Skeletal muscle tissue (tissue), 4 donors: ENCODE results near the gene ARHGAP31. TPM values are rescaled to one million over a fixed set of nuclear protein-coding genes. Genes with fewer than 3 reads are reported as not detected.

ENCODE experiments used
- H3K27ac ChIP-seq: one replicate; pipeline ENCODE4 v1.7.0; 2013; ENCODE audit warnings: mild to moderate bottlenecking, low read depth, low read length, inconsistent platforms
- H3K27me3 ChIP-seq, 3 donors: one replicate each; pipeline ENCODE4 v1.7.0; 2013; ENCODE audit warnings: low read length in 3 of 3; ENCODE audit not compliant: control insufficient read depth in 3 of 3, insufficient read depth in 3 of 3
- H3K36me3 ChIP-seq, 3 donors: one replicate each; pipeline ENCODE4 v1.7.0; 2013; ENCODE audit warnings: low read length in 3 of 3; ENCODE audit not compliant: control insufficient read depth in 3 of 3, insufficient read depth in 3 of 3
- H3K4me1 ChIP-seq, 3 donors: one replicate each; pipeline ENCODE4 v1.7.0; 2013; ENCODE audit warnings: low read length in 3 of 3, mild to moderate bottlenecking in 3 of 3; ENCODE audit not compliant: control insufficient read depth in 3 of 3, insufficient read depth in 3 of 3
- H3K4me3 ChIP-seq, 3 donors: one replicate each; pipeline ENCODE4 v1.7.0; 2013; ENCODE audit warnings: low read length in 3 of 3
- H3K9ac ChIP-seq, 3 donors: one replicate each; pipeline ENCODE4 v1.7.0; 2013; ENCODE audit warnings: low read length in 3 of 3, mild to moderate bottlenecking in 3 of 3, moderate library complexity in 2 of 3, low read depth in 1 of 3
- H3K9me3 ChIP-seq, 3 donors: one replicate each; pipeline ENCODE4 v1.7.0; 2013; ENCODE audit warnings: low read length in 3 of 3; ENCODE audit not compliant: control insufficient read depth in 3 of 3
- total RNA-seq: library from RNA; depleted of rRNA; stranded (reverse); fragments of >200 nt; gene quantifications from one replicate; pipeline ENCODE4 v1.2.3, GENCODE V29; 2014
- donor health status: Osteomylitis.

The ARHGAP31 gene
- total RNA-seq, 1 donor from 2014 or later, result 9.4 TPM

- no peaks in the 10 kb centered on the region for H3K9me3 ChIP-seq
- H3K27ac ChIP-seq, result peak overlapping the region; percentile 76
- peak overlapping the region; percentile 82 to 91 (median 87) for H3K4me3 ChIP-seq
- H3K27me3 ChIP-seq, result no peaks in the 10 kb centered on the region
- H3K9ac ChIP-seq, result peak overlapping the region; percentile 80 to 84 (median 83)
- H3K36me3 ChIP-seq, result peaks cover 0 to 3% (median 0%) of the 10 kb centered on the region in 3 donors
- peaks cover 10 to 29% (median 10%) of the 10 kb centered on the region in 3 donors for H3K4me1 ChIP-seq
Observed at GRCh38 chr3:119294696-119295671, 801 bp downstream of the ARHGAP31 start.

- no peaks in the 10 kb centered on the region for H3K27me3 ChIP-seq
- H3K36me3 ChIP-seq, result peaks cover 0 to 3% (median 0%) of the 10 kb centered on the region in 3 donors
- peaks cover 10 to 32% (median 10%) of the 10 kb centered on the region in 3 donors for H3K4me1 ChIP-seq
- no peak overlapping the region for H3K9ac ChIP-seq
- H3K27ac ChIP-seq, result no peak overlapping the region
- no peaks in the 10 kb centered on the region for H3K9me3 ChIP-seq
- H3K4me3 ChIP-seq, result peak overlapping the region in 2 of 3 donors; percentile 29 to 54
Observed at GRCh38 chr3:119295816-119296726, 1.9 kb downstream of the ARHGAP31 start.

GRCh38 chr3:119296727-119297122 is 2.5 kb downstream of the ARHGAP31 start:
- Histone ChIP-seq H3K9me3 (no peaks in the 10 kb centered on the region), H3K4me3 (peak overlapping the region in 2 of 3 donors; percentile 29 to 54), H3K27me3 (no peaks in the 10 kb centered on the region), H3K4me1 (peaks cover 10 to 37% (median 10%) of the 10 kb centered on the region in 3 donors), H3K9ac (no peak overlapping the region), H3K36me3 (peaks cover 0 to 3% (median 0%) of the 10 kb centered on the region in 3 donors), H3K27ac (no peak overlapping the region)

- Histone ChIP-seq H3K27me3 (no peaks in the 10 kb centered on the region), H3K4me1 (peaks cover 10 to 38% (median 10%) of the 10 kb centered on the region in 3 donors), H3K27ac (no peak overlapping the region), H3K9me3 (no peaks in the 10 kb centered on the region), H3K4me3 (peak overlapping the region in 2 of 3 donors; percentile 22 to 54), H3K36me3 (peaks cover 0 to 3% (median 0%) of the 10 kb centered on the region in 3 donors), H3K9ac (no peak overlapping the region)
Observed at GRCh38 chr3:119297169-119297568, 3.0 kb downstream of the ARHGAP31 start.

- Histone ChIP-seq H3K27me3 (no peaks in the 10 kb centered on the region), H3K36me3 (peaks cover 0 to 3% (median 0%) of the 10 kb centered on the region in 3 donors), H3K27ac (no peak overlapping the region), H3K4me1 (peaks cover 10 to 37% (median 11%) of the 10 kb centered on the region in 3 donors), H3K9ac (no peak overlapping the region), H3K9me3 (no peaks in the 10 kb centered on the region), H3K4me3 (no peak overlapping the region)
Observed at GRCh38 chr3:119298565-119298941, 4.4 kb downstream of the ARHGAP31 start.

GRCh38 chr3:119300991-119301391 is 6.8 kb downstream of the ARHGAP31 start:
- no peak overlapping the region for H3K9ac ChIP-seq
- H3K36me3 ChIP-seq, result peaks cover 0 to 3% (median 0%) of the 10 kb centered on the region in 3 donors
- no peak overlapping the region for H3K4me3 ChIP-seq
- no peaks in the 10 kb centered on the region for H3K27me3 ChIP-seq
- H3K4me1 ChIP-seq, result peaks cover 10 to 29% (median 13%) of the 10 kb centered on the region in 3 donors
- H3K9me3 ChIP-seq, result no peaks in the 10 kb centered on the region
- H3K27ac ChIP-seq, result no peak overlapping the region

GRCh38 chr3:119301662-119302061 is 7.5 kb downstream of the ARHGAP31 start:
- H3K4me3 ChIP-seq, result no peak overlapping the region
- no peaks in the 10 kb centered on the region for H3K9me3 ChIP-seq
- H3K36me3 ChIP-seq, result peaks cover 0 to 3% (median 0%) of the 10 kb centered on the region in 3 donors
- H3K27me3 ChIP-seq, result no peaks in the 10 kb centered on the region
- H3K4me1 ChIP-seq, result peaks cover 10 to 29% (median 13%) of the 10 kb centered on the region in 3 donors
- H3K27ac ChIP-seq, result no peak overlapping the region
- no peak overlapping the region for H3K9ac ChIP-seq

GRCh38 chr3:119302697-119303551 is 8.7 kb downstream of the ARHGAP31 start:
- Histone ChIP-seq H3K36me3 (peaks cover 0 to 3% (median 0%) of the 10 kb centered on the region in 3 donors), H3K4me1 (peaks cover 6 to 16% (median 13%) of the 10 kb centered on the region in 3 donors), H3K9ac (no peak overlapping the region), H3K9me3 (no peaks in the 10 kb centered on the region), H3K27ac (no peak overlapping the region), H3K4me3 (no peak overlapping the region), H3K27me3 (no peaks in the 10 kb centered on the region)

- Histone ChIP-seq H3K4me3 (no peak overlapping the region), H3K4me1 (peaks cover 6 to 15% (median 15%) of the 10 kb centered on the region in 3 donors), H3K9ac (no peak overlapping the region), H3K27ac (no peak overlapping the region), H3K36me3 (no peaks in the 10 kb centered on the region), H3K27me3 (no peaks in the 10 kb centered on the region), H3K9me3 (no peaks in the 10 kb centered on the region)
Observed at GRCh38 chr3:119304201-119304713, 10.1 kb downstream of the ARHGAP31 start.
